HTERT RPE-1 (cell line): Measurements from ENCODE around the gene UBN1.

Source experiments
- in situ Hi-C: fragments of 300-500 bp; cut with MboI; formaldehyde crosslinking; loops from 4 replicates; pipeline ENCODE4 v1.14.3; 2020; ENCODE audit warnings: low sequenced_read_pairs

UBN1 gene

GRCh38 chr16:4846901-4847773 lies at the start of gene UBN1, which contains the start of gene GLYR1:
TSS of gene UBN1 (plus strand) at chr16:4847481. CDS start at chr16:4852918, 5,437 bp downstream.
TSS of gene GLYR1 (minus strand) at chr16:4847288. CDS start at chr16:4847265, 23 bp downstream.
- in situ Hi-C loops: no loop called here

GRCh38 chr16:4797805-4798252 lies 49.5 kb upstream of the UBN1 start:
- in situ Hi-C loops: no loop called here

- in situ Hi-C loops: no loop called here
These were observed 48.8 kb upstream of the UBN1 start for GRCh38 chr16:4798456-4798855.

GRCh38 chr16:4799171-4799855 lies 48.0 kb upstream of the UBN1 start:
- in situ Hi-C loops: no loop called here

GRCh38 chr16:4800290-4801041 lies 46.8 kb upstream of the UBN1 start:
- in situ Hi-C loops: no loop called here

GRCh38 chr16:4801051-4801961 lies 46.0 kb upstream of the UBN1 start:
- in situ Hi-C loops: no loop called here

GRCh38 chr16:4801962-4802658 lies 45.2 kb upstream of the UBN1 start, which contains the start of gene ROGDI:
TSS of gene ROGDI (minus strand) at chr16:4802633. CDS start at chr16:4802571, 62 bp downstream.
- in situ Hi-C loops: no loop called here

GRCh38 chr16:4802659-4803287 lies 44.5 kb upstream of the UBN1 start:
- in situ Hi-C loops: no loop called here

- in situ Hi-C loops: no loop called here
These were observed 43.9 kb upstream of the UBN1 start for GRCh38 chr16:4803401-4803844.

GRCh38 chr16:4803898-4804762 lies 43.2 kb upstream of the UBN1 start:
- in situ Hi-C loops: no loop called here

- in situ Hi-C loops: no loop called here
These were observed 42.0 kb upstream of the UBN1 start for GRCh38 chr16:4805231-4805630.

GRCh38 chr16:4806280-4806679 lies 41.0 kb upstream of the UBN1 start:
- in situ Hi-C loops: no loop called here

GRCh38 chr16:4811242-4811641 lies 36.0 kb upstream of the UBN1 start:
- in situ Hi-C loops: no loop called here

GRCh38 chr16:4811773-4812172 lies 35.5 kb upstream of the UBN1 start:
- in situ Hi-C loops: no loop called here

GRCh38 chr16:4813251-4814003 lies 33.9 kb upstream of the UBN1 start:
- in situ Hi-C loops: no loop called here

- in situ Hi-C loops: no loop called here
These were observed 33.2 kb upstream of the UBN1 start for GRCh38 chr16:4814046-4814445.

GRCh38 chr16:4814542-4815173 lies 32.6 kb upstream of the UBN1 start:
- in situ Hi-C loops: no loop called here
